Hematopoietic multipotent progenitor cell treated with erythropoietin and hydrocortisone succinate and interleukin-3 and kit ligand, for 4 days (in vitro differentiated cells): ENCODE data around the gene GMEB2.
"Not testable (repeated sequence)": the region's sequence is repeated elsewhere in the genome, so short reads cannot be mapped to it uniquely, and the experiment has no call there.

ENCODE experiments used
- DNase-seq: peaks from one replicate; pipeline ENCODE4 v3.0.0-alpha.2; 2015

Gene GMEB2

DNA sequence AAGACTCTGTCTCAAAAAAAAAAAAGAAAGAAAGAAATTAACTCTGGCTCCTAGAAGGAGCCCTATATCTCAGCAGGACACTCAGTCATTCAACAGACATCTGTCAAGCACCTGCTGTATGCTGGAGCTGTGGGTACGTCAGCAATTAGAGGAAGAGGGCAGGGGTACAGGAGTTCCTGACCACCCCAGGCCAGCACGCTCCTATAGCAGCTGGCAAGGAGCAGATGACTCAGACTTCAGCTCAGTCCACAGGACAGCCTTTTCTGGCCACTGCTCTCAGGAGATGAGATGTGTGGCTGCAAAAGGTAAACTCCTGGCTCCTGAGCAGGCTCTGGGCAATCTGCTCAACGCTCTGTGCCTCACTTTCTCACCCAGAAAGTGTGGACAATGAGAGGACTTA is 29.6 kb upstream of the GMEB2 start:
- DNase-seq = no peak

DNA sequence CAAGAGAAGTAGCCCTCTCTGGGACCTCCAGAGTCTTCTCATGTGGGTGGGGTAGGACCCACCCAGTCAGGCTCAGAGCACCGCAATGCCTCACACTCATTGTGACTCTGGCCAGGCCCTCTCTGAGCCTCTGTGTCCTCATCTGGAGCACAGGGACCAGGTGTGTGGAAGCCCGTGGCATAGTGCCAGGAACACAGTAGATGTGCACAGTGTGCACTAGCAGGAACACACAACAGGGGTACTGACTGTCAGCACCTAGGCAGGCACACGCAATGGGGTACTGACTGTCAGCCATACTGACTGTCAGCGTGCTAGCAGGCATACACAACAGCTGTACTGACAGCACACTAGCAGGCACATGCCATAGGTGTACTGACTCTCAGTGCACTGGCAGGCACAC is 28.3 kb upstream of the GMEB2 start:
- no peak for DNase-seq

DNA sequence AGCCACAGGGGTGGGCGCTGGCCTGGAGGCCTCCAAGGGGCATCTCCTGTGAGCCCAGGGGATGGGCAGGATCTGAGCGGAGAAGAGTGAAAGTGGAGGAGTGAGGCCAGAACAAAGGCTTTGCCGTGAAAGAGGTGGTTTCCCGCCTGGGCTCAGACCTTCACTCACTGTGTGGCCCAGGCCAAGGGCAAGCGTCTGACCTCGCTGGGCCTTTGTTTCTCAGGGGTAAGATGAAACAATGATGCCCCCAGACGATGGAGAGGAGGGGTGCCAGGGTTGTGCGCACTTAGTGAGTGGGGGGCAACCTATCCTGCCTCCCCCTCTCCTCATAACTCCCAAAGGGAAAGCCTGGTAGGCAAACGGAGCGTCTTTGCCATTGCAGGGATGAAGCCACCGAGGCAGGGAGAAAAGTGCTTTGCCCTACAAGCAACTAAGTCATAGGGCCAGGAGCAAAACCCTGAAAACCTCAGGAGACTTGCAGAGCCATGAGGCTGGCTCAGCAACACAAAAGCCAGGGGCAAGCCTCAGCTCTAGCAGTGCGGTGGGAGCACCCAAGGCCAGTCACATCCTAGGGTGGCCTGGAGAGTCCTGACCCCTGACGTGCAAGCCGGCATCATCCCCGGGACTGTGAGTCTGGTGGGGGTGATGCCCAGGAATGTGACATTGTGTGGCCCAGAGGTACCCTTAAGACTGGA is 27.2 kb upstream of the GMEB2 start:
- DNase-seq = no peak

DNA sequence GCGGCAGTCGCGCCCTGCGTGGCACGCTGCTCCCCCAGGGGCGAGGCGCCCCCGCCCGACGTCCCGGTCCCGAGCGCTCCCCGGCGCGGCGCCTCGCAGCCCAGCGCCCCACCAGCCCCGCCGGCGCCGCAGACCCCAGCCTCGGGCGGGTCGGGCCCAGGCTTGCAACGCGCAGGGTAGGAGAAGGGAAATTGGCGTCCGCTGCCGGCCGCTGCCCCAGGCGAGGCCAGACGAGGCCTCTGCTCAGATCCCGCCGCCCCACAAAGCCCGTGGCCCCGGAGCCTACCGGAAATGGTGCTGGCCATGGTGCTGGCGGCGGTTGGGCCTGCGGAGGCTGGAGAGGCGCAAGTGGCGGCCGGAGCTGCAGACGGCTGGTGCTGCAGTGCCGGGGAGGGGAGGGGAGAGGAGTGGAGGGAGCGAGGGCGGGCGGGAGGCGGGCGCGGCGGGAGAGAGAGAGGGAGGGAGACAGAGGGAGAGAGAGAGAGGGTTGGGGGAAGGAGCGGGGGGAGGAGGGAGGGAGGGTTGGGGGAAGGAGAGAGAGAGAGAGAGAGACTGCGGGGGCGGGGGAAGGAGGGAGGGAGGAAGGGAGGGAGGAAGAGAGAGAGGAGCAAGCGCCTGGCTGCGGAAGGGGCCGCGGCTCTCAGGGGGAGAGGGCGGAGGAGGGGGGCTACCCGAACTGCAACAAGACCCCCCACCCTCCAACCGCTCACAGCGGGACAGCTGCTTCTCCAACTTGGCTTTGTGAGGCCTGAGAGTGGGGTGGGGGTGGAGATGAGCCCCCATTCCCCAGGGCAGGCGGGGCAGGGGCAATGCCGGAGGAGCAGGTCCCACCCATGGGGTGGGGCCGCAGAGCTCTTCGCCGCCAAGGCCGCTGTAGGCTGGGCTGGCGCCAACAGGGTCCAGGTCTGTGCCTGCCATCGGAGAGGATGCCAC is 26.4 kb upstream of the GMEB2 start, which contains the start of gene STMN3:
Gene STMN3 (minus strand): TSS at position 384 of the 933 bp plus-strand sequence. CDS start 79 bp downstream, at position 305.
- DNase-seq = peak; percentile 96

DNA sequence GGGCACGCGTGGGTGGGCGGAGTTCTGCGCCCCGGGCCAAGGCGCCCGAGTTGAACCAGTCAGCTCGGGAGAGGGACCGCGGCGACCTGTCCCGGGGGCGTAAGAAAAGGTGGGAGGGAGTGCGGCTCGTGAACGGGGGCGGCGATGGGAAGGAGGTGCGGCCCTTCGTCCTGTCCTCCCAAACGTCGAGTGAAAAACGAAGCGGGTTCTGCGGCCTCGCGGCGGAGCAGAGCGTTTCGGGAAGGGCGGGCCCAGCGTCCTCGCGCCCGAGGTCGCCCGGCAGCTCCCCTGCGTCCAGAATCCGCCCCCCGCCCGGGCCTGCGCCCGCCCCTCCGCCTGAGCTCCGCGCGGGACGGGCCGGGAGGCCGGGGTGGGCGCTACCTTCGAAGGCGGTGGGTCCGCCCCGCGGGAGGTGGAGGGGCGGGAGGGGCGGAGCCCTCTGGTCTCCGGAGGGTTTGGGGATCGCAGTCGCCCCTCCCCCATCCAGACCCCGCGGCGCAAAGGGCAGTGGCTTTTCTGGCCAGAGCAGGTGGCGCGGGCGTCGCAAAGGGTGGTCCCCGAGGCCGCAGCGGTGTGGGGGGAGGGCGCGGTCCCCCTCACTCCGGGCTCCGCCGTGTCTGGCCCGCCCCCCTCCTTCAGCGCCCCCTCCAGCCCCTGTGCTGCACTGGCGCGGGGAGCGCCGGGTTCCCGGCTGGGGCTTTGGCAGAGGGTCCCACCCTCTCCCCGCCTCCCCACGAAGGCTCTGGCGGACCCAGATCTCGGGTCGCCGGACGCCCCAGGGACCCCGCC is 25.5 kb upstream of the GMEB2 start:
- DNase-seq = peak; percentile 61

DNA sequence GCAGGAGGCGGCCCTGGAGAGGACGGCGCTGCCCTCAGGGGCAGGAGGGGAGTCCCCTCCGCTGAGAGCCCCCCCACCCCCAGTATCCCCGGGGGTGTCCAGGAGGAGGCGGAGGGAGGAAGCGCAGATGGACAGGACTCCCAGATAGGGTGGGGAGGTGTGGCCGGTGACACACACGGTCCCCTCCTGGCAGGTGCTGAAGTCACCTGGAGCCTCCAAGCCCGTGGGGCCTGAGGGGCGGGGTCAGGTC is 25.0 kb upstream of the GMEB2 start:
- no peak for DNase-seq

DNA sequence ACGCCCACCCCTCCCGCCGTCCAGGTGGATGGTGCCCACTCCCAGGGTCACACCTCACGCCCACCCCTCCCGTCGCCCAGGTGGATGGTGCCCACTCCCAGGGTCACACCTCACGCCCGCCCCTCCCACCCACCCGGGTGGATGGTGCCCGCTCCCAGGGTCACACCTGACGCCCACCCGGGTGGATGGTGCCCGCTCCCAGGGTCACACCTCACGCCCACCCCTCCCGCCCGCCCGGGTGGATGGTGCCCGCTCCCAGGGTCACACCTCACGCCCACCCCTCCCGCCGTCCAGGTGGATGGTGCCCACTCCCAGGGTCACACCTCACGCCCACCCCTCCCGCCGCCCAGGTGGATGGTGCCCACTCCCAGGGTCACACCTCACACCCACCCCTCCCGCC is 23.6 kb upstream of the GMEB2 start:
- DNase-seq = not testable (repeated sequence)

DNA sequence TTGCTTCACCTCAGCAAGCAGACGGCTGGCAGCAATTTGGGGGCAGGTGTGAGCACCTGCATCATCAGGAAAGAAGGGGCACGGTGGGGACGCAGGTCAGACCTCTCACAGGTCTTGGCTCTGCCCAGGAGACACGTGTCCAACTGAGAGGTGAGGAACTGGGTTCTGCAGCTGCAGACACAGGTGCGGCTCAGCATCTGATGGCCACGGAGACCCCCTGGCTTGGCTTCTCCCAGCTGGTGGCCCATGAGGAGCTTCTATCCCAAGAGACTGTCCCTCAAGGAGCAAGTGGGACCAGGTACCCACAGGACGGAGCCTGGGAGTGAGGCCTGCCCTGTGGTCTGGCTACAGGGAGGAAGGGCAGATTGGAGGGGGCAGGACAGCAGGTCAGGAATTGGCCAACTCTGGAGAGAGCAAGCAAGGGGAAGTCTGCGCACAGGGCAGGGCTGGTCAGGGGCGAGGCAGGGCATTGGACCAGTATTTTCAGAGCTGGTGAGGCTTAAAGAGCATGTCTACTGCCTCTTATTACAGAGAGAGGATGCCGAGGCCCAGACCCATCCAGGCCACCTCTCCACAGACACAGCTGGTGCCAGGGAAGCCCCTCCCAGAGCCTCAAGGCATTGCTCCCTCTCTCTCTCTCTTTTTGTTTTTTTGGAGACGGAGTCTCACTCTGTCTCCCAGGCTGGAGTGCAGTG is 22.1 kb upstream of the GMEB2 start:
- DNase-seq = no peak

DNA sequence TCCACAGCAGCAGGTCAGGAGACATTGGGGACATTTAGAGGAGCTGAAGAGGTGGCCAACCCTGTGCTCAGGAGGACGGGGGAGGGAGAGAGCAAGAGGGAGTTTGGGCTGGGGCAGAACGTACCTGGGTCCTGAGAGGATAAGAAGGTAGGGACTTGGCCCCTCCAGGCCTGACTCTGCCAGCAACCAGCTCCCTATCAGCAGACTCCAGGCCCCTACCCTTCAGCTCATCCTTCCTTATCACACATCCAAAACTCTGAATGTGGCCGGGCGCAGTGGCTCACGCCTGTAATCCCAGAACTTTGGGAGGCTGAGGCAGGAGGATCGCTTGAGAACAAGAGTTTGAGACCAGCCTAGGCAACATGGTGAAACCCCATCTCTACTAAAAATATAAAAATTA is 21.3 kb upstream of the GMEB2 start:
- DNase-seq = peak; percentile 48

DNA sequence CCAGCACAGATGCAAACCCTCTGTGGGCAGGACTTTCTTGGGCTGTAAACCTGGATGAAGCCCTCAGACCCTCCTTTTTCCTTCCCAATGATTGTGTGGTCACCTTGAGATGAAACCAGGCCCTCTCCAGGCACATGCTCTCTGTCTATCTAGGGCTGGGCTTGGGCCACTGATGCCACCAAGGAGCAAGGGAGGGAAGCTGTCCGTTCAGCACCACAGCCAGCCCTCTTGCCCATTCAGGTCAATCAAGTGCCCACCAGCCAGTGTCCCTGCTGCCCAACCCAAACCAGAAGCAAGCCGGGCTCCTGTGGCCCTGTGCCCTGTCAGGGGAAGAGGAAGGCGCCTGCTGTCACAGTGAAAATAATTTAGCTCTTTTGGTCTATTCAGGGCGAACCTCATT is 18.3 kb upstream of the GMEB2 start:
- no peak for DNase-seq

DNA sequence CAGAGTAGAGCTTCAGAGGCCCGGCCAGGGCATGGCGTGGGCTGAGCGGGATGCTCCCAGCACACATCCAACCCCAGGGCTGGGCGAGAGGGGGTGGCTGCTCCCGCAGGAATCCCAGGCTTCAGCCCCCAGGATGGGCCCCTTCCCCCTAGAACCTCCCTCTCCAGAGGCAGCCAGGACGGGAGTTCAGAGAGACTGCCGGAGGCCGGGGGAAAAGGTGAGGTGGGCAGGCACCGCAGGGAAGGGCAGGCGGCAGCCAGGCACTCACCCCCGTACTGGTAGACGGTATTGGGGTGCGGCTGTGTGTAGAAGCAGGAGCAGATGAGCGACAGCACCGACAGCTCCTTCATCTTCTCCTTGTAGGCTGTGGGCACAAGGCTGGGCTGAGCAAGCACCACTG is 17.0 kb upstream of the GMEB2 start:
- DNase-seq = no peak

DNA sequence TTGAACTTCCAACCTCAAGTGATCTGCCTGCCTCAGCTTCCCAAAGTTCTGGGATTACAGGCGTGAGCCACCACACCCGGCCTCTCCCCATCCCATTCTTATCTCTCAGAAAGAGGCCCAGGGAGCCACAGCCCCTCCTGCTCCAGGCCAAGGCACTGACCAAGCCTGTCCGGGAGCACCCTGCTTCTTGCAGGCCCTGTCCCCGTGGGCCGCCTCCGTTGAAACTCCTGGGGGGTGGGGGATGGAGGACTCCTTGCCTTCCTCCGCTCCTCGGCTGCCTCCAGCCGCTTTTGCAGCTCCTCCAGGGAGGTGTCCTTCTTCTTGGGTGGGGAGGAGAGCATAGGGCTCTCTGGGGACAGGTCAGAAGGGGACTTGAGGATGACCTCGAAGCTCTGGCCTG is 16.6 kb upstream of the GMEB2 start:
- DNase-seq = no peak

DNA sequence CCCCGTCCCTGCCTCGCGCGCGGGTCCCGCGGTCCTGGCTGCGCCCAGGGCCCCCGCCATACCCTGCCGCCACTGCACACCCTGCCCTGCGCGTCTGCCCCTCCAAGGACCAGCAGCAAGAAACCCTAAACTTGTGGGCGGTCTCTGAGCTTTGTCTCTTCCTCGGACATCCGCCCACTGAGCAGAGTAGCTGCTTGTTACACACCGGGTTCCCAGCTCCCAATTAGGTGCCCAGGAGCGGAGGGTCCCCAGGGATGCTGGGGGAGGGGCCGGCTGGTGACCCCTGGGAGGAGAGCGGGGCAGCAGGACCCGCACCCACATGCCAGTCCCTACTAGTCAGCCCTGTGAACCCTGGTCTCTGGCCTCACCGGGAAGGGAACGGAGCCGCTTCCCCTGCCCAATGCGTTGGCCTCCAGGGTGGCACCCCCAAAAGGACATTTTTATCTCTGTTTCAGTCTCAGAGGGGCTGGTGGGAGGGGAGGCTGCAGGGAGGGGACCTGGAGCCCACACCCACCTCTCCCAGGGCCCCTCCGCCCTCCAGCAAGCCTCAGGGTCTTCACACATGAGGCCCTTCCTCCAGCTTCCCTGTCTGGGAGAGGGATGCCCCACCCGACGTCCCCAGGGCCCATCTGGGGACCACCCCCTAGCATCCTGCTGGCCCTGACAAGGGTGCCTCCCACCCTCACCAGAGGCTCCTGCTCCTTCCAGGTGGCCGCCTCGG is 15.8 kb upstream of the GMEB2 start:
- DNase-seq = no peak

DNA sequence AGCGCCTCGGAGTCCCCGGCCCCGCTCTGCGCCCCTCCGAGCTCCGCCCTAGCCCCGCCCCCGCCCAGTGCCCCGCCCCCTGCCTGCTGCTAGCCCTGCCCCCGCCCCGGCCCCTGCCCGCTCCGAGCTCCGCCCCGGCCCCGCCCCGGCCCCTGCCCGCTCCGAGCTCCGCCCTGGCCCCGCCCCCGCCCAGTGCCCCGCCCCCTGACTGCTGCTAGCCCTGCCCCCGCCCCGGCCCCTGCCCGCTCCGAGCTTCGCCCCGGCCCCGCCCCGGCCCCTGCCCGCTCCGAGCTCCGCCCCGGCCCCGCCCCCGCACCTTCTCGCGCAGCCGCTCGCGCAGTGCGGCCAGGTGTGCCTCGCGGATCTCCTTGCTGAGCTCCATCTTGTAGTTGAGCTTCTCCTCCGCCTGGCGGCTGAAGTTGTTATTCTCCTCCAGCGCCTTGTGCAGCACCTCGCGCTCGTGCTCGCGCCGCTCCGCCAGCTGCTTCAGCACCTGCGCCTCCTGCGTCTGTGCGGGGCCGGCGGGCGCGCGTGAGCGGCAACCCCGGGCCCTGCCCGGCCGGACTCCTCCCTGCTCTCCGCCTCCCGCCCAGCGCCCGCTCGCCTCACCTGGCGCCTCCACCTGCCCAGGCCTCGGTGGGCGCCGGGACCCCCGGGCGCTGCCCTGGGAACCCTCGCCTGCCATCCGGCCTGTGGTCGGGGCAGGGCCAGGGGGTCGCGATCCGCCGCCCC is 15.1 kb upstream of the GMEB2 start:
- peak; percentile 91 for DNase-seq

DNA sequence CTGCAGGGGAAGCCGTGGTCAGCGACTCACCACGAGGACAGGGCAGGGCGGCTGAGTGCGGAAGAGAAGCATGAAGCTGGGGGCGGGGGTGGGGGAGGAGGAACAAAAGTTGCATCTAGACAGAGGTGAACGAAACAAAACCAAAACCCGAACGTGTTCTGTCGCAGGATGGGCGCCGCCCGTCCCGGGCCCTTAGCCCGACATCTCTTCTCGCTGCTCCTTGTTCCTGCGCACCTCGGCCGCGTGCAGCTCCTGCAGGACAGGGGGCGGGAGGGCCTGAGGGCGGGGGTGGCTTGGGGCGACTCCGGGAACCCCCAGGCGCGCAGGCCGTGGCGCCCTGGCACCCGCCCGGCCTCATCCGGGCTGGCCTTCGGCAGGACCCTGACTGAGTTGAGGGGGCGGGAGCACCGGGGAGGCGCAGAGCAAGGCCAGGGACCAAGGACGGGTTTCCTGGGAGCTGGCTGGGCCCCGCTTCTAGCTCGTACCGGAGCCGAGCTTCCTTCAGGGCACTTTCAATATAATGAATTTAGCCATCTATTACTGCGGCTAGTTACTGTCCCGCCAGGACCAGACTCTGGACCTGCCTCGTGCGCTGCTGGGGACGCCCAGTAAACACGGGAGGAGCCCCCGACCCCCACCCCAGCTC is 14.4 kb upstream of the GMEB2 start:
- DNase-seq = no peak

DNA sequence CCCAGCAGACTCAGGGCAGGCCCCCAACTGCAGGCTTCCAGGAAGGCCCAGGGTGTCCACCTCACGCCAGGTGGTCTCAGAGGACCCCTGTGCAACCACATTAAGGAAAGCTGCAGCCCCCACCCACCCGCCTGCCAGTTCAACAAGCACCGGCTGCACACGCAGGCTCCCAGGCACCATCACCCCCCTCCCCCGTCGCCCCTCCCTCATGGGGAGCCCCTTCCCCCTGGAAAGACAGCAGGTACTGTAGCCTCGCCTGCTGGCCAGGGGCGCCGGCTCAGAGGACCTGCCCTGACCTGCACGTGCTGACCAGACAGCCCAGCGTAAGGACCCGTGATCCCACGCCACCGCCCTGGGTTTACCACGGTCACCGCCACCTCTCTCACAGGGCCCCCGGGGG is 13.8 kb upstream of the GMEB2 start:
- not testable (repeated sequence) for DNase-seq

DNA sequence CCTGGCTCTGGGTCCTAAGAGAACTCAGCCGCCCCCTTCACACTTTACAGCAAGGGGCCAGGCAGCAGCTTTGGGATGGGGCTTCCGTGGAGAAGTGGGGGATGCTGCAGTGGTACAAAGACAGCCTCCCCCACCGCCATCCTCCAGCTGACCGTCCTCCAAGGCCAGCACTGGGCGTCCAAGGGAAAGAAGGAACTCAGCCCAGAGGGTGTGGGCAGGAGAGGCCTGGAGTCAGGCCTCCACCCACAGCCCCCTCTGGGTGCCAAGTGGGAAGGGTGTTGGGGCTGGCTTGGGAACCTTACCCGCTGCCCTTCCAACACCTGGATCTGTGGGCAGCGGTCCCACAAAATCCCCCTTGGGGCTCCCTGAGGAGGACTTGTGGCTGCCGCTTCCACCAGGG is 13.2 kb upstream of the GMEB2 start:
- DNase-seq = no peak

DNA sequence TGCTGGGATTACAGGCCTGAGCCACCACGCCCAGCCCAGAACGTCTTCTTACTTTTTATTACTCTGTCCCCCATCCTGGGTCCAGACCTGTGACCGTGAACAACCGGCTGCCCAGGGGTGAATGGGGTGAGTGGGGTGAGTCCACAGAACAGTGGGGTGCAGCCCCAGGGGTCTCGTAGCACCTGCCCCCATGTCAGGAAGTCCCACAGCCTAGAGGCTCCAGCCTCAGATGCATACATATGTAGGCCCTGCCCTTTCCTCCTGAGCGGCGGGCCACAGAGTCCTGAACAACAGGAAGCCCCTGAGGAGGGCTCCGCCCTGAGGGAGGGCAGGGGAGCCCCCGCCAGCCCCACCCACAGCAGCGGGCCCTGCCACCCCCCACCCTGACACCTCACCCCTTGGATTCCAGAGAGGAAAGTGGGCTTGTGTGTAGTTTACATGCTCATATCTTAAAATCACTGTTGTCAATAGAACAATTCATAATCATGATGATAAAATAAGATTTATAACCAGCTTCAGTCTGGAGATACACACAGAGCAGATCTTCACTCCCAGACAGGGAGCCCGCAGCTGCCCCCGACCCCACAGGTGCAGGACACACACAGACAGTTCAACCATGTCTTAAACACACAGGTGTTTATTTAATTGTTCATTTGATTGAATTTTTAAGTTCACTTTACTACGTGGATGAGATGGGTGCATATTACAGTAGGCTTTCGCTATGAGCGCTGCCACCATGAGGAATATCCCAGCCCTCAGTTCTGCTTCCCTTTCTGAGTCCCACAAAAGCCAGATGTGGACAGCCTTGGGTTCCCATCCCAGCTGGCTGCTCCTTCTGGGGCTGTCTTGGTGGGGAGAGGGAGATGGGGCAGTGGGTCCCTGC is 12.4 kb upstream of the GMEB2 start:
- DNase-seq = peak; percentile 68

DNA sequence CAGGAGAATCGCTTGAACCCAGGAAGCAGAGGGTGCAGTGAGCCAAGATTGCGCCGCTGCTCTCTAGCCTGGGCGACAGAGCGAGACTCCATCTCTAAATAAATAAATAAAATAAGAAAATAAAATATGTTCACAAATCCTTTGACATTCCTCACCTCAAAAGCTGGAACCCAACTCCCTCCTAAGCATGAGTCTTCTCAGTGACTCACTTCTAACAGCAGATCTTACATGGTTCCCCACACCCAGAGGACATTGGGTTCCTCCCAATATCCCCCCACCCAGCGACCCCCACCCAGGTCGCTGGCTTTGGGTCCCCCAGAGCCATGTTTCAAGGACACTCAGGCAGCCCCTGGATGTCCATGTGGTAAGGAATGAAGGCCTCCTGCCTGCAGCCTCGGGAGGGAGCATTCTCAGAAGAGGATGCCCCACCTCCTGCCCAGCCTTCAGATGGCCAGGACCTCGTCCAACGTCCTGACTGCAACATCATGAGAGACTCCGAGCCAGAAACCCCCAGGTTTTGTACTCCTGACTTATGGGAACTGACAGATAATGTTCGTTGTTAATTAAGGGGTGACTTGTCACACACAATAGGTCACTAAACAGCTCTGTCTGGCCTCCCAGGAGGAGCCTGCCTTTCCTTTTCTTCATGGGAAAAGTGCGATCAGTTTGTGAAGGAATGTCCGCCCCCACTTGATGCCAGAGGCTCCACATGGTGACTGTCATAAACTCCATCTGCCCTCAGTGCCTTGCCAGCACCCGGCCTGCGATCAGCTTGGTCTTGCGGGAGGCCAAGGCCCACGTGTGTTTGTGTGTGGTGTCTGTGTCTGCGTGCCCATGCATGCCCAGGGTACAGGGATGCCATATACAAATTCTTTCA is 10.1 kb upstream of the GMEB2 start:
- DNase-seq = no peak
